ENCODE results near the gene ASIC2. TPM values are rescaled to one million over a fixed set of nuclear protein-coding genes. Genes with fewer than 3 reads are reported as not detected.

Gene ASIC2
- total and polyA plus RNA-seq, 2 experiments from 2014 or later = 0.52 to 2.8 TPM

DNA sequence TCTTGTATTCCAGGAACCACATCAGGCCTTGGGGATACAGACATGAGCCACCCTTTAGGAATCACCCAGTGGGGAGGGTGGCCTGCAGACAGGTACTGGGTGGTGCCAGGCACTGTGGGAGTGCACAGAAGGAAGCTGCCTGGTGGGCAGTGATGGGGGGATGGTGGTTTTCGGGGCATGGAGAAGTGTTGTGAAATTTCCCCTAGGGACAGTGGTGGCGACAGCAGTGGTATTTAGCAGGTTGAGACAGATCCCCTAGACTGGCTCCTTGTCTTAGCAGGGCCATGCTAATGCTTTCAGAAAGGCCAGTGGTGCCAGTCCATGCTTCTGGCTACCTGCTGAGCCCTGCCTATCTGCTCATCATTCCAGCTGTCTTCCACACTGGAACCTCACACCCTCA is 171.8 kb downstream of the ASIC2 start:
- DNase-seq (ENCODE audit: low spot score) (no peak), ATAC-seq (no peak)
- Histone ChIP-seq H3K4me1 (ENCODE audit: insufficient read depth) (no peaks in the 10 kb centered on the region), H3K36me3 (ENCODE audit: insufficient read depth) (no peaks in the 10 kb centered on the region), H3K27ac (ENCODE audit: low read depth) (no peak overlapping the region), H3K79me2 (replicated peaks; ENCODE audit: insufficient read depth) (no peaks in the 10 kb centered on the region), H4K20me1 (replicated peaks; ENCODE audit: insufficient read depth) (no peaks in the 10 kb centered on the region), H2AFZ (no peak overlapping the region), H3K9me2 (ENCODE audit: insufficient read depth) (no peaks in the 10 kb centered on the region; the same call in 1 of the 2 replicates), H3K27me3 (ENCODE audit: insufficient read depth) (no peaks in the 10 kb centered on the region), H3K4me2 (no peak overlapping the region), H3F3A (replicated peaks; ENCODE audit: low read depth) (no peaks in the 10 kb centered on the region), H3K4me3 (no peak overlapping the region)
- H3K27ac Mint-ChIP-seq = no peak overlapping the region
- H3K9me3 Mint-ChIP-seq = no peaks in the 10 kb centered on the region
- 0 out of 3 replicates have a peak, but pooled peaks cover 2% of the 10 kb centered on the region for H3K4me1 Mint-ChIP-seq
- TF ChIP-seq ZNF331 (CRISPR knock-in tag; IDR thresholded peaks at IDR 0.05; ENCODE audit: low read depth) = no peak
- TF ChIP-seq STAT1 (IDR thresholded peaks at IDR 0.05; ENCODE audit: unreplicated experiment) = no peak
- no peak for TF ChIP-seq EZH2phosphoT487 (IDR thresholded peaks at IDR 0.05; ENCODE audit: unreplicated experiment)
- TF ChIP-seq POLR2AphosphoS5 (IDR thresholded peaks at IDR 0.05; ENCODE audit: low read depth) = no peak
- TF ChIP-seq JUNB (IDR thresholded peaks at IDR 0.05; ENCODE audit: unreplicated experiment) = no peak
- TF ChIP-seq, protein P1, sequence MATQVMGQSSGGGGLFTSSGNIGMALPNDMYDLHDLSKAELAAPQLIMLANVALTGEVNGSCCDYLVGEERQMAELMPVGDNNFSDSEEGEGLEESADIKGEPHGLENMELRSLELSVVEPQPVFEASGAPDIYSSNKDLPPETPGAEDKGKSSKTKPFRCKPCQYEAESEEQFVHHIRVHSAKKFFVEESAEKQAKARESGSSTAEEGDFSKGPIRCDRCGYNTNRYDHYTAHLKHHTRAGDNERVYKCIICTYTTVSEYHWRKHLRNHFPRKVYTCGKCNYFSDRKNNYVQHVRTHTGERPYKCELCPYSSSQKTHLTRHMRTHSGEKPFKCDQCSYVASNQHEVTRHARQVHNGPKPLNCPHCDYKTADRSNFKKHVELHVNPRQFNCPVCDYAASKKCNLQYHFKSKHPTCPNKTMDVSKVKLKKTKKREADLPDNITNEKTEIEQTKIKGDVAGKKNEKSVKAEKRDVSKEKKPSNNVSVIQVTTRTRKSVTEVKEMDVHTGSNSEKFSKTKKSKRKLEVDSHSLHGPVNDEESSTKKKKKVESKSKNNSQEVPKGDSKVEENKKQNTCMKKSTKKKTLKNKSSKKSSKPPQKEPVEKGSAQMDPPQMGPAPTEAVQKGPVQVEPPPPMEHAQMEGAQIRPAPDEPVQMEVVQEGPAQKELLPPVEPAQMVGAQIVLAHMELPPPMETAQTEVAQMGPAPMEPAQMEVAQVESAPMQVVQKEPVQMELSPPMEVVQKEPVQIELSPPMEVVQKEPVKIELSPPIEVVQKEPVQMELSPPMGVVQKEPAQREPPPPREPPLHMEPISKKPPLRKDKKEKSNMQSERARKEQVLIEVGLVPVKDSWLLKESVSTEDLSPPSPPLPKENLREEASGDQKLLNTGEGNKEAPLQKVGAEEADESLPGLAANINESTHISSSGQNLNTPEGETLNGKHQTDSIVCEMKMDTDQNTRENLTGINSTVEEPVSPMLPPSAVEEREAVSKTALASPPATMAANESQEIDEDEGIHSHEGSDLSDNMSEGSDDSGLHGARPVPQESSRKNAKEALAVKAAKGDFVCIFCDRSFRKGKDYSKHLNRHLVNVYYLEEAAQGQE (IDR thresholded peaks at IDR 0.05; ENCODE audit: unreplicated experiment) = no peak
- TF ChIP-seq EZH2 (IDR thresholded peaks at IDR 0.05; ENCODE audit: low read depth, unreplicated experiment) = no peak
- TF ChIP-seq, protein P2, sequence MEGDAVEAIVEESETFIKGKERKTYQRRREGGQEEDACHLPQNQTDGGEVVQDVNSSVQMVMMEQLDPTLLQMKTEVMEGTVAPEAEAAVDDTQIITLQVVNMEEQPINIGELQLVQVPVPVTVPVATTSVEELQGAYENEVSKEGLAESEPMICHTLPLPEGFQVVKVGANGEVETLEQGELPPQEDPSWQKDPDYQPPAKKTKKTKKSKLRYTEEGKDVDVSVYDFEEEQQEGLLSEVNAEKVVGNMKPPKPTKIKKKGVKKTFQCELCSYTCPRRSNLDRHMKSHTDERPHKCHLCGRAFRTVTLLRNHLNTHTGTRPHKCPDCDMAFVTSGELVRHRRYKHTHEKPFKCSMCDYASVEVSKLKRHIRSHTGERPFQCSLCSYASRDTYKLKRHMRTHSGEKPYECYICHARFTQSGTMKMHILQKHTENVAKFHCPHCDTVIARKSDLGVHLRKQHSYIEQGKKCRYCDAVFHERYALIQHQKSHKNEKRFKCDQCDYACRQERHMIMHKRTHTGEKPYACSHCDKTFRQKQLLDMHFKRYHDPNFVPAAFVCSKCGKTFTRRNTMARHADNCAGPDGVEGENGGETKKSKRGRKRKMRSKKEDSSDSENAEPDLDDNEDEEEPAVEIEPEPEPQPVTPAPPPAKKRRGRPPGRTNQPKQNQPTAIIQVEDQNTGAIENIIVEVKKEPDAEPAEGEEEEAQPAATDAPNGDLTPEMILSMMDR (conservative IDR thresholded peaks at IDR 0.05; ENCODE audit: low read depth in 2 of 2) = no peak
- peaks cover 3% of the 10 kb centered on the region for H3K27me3 Mint-ChIP-seq (ENCODE audit: insufficient read depth, low read depth, poor library complexity)
- no peaks in the 10 kb centered on the region for H3K36me3 Mint-ChIP-seq (ENCODE audit: low read depth)
- no peak overlapping the region for H3K4me3 Mint-ChIP-seq

DNA sequence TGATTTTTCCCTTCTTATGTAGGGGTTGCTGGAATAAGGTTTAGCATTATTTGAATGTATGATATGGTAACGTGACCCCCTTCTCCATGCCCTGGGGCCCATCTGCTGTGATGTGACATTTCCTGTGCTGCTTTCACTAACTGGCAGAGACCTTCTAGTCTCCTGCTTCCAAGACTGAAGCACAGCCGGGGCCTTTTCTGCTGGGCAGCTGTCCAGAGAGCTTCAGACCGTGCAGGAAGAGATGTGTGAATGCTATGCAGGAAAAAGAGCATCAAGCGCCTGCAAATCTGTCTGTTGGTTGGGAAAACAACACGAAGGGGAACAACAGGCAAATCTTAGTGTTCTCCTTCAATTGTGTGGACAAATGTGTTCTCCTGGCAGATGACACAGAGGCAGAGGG is 173.0 kb downstream of the ASIC2 start:
- no peak overlapping the region for H2AFZ ChIP-seq
- no peak overlapping the region for H3K27ac Mint-ChIP-seq
- no peaks in the 10 kb centered on the region for H3K27me3 ChIP-seq (ENCODE audit: insufficient read depth)
- H3K36me3 Mint-ChIP-seq (ENCODE audit: low read depth) = no peaks in the 10 kb centered on the region
- no peaks in the 10 kb centered on the region for H3K36me3 ChIP-seq (ENCODE audit: insufficient read depth)
- no peak overlapping the region for H3K4me3 ChIP-seq
- no peak overlapping the region for H3K4me2 ChIP-seq
- H4K20me1 ChIP-seq (replicated peaks; ENCODE audit: insufficient read depth) = no peaks in the 10 kb centered on the region
- no peak for ATAC-seq
- H3K27me3 Mint-ChIP-seq (ENCODE audit: insufficient read depth, low read depth, poor library complexity) = peaks cover 3% of the 10 kb centered on the region
- no peaks in the 10 kb centered on the region; the same call in 1 of the 2 replicates for H3K9me2 ChIP-seq (ENCODE audit: insufficient read depth)
- H3K27ac ChIP-seq (ENCODE audit: low read depth) = no peak overlapping the region
- no peaks in the 10 kb centered on the region for H3K79me2 ChIP-seq (replicated peaks; ENCODE audit: insufficient read depth)
- no peaks in the 10 kb centered on the region for H3F3A ChIP-seq (replicated peaks; ENCODE audit: low read depth)
- DNase-seq (ENCODE audit: low spot score) = no peak
- H3K4me1 ChIP-seq (ENCODE audit: insufficient read depth) = no peaks in the 10 kb centered on the region
- H3K4me1 Mint-ChIP-seq = 0 out of 3 replicates have a peak, but pooled peaks cover 2% of the 10 kb centered on the region
- no peak overlapping the region for H3K4me3 Mint-ChIP-seq
- H3K9me3 Mint-ChIP-seq = no peaks in the 10 kb centered on the region
- TF ChIP-seq JUNB (IDR thresholded peaks at IDR 0.05; ENCODE audit: unreplicated experiment) (no peak), POLR2AphosphoS5 (IDR thresholded peaks at IDR 0.05; ENCODE audit: low read depth) (no peak), ZNF114 (CRISPR knock-in tag; IDR thresholded peaks at IDR 0.05) (no peak), NANOG (IDR thresholded peaks at IDR 0.05; ENCODE audit: borderline replicate concordance) (no peak), ZNF331 (CRISPR knock-in tag; IDR thresholded peaks at IDR 0.05; ENCODE audit: low read depth) (no peak), STAT1 (IDR thresholded peaks at IDR 0.05; ENCODE audit: unreplicated experiment) (no peak)
- TF ChIP-seq, protein P1 (IDR thresholded peaks at IDR 0.05; ENCODE audit: unreplicated experiment) = no peak
- TF ChIP-seq, protein P3, sequence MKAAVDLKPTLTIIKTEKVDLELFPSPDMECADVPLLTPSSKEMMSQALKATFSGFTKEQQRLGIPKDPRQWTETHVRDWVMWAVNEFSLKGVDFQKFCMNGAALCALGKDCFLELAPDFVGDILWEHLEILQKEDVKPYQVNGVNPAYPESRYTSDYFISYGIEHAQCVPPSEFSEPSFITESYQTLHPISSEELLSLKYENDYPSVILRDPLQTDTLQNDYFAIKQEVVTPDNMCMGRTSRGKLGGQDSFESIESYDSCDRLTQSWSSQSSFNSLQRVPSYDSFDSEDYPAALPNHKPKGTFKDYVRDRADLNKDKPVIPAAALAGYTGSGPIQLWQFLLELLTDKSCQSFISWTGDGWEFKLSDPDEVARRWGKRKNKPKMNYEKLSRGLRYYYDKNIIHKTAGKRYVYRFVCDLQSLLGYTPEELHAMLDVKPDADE (IDR thresholded peaks at IDR 0.05) = no peak
